Kasumi-1 (cell line): ENCODE measurements around the gene UBE2O.

Source experiments
- DNase-seq, 2 experiments: peaks; one replicate each; lab custom pipeline; 2025; lab: John Stamatoyannopoulos, UW

The UBE2O gene

DNA sequence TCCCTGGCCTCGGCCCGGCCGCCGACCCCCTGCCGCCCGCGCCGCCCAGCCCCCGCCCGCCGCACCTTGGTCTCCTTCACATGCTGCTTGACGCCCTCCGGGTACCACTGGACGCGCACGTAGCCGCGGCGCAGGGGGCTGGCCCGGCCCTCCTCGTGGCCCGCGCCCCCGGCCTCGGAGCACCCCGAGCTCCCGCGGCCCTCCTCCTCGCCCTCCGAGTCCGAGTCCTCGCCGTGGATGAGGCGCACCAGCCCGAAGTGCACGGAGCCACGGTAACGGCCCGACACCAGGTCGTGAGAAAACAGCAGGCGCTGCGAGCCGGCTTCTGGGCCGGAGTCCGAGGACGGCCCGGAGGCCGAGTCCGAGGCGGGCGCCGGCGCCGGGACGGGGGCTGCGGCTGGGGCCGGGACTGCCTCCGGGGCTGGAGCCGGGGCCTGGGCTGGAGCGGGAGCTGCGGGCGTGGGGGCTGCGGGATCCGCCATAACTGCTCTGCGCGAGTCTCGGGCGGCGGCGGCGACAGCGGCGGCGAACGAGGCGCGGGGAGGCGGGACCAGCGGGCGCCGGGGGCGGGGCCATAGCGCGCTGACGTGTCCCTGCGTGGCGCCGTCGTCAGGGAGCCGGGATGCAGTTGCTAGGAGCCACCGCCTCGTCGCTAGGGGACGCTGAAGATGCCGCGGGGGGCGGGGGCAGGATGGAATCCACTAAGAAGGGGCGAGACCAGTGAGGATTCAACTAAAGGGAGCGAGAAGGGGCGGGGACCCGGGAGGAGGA, at the start of gene UBE2O:
Gene UBE2O (minus strand): TSS at position 493 of the 771 bp plus-strand sequence. CDS start 11 bp downstream, at position 482.
- DNase-seq, result peak; percentile 90 to 95

DNA sequence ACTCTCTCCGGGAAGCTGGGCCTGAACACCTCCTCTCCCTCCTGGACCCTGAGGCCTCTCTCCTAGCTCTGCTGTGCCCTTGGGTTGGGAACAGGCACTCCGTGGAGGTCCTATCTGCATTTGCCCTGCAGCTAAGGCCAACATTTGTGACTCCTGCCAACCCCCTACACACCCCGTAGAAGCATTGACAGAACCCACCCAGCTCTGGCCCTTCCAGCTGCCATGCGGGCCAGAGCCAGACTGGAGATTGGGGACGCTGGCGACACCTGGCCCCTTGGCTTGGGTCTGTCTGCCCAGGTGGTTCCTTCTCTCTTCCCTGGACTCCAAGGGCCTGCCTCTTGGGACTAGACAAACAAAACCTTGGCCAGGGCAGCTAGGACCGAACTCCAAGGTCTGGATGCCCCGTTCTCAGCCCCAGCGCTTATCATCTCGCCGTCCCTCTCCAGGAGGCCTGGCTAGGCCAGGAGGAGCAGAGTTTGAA, 48.9 kb upstream of the UBE2O start:
- DNase-seq, result no peak

DNA sequence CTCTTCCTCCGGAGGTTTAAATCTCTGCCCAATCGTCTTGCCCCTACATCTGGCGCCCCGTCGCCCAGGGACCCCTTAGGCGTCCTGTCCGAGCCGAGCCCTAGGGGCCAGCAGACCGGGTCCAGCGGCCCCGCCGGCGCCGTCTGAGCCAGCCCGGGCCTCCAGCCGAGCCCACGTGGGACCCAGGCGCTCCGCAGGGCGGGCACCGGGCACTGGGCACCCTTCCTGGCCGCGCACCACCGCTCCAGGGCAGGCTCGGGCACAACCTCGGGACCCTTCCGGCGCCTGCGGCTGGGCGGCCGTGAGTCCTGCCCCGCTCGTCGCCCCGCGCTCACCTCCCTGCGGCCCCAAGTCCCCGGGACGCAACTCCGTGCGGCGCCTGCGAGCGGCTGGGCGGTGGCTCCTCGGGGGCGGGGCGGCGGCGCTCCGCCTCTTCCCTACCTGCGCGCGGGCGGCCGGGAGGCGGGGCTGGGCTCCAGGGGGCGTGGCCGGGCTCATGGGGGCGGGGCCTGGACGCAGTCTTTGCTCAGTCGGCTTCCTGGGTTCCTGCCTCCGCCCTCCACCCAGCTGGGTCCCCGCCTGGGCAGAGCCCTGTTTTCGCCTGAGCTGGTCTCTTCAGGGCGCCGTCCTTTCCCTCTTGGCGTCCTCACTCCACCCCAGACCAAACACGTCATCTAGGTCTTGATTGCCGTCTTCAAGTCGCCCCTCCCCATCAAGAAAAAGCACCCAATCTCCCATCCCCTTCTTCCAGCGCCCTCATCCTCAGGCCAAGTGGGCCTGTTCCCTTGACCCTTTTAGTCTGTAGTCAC, 48.3 kb upstream of the UBE2O start, which contains the start of gene RHBDF2:
Gene RHBDF2 (minus strand): TSS at position 406 of the 809 bp plus-strand sequence. CDS start 19,899 bp downstream, outside the sequence.
- DNase-seq, result peak; percentile 84 to 86

DNA sequence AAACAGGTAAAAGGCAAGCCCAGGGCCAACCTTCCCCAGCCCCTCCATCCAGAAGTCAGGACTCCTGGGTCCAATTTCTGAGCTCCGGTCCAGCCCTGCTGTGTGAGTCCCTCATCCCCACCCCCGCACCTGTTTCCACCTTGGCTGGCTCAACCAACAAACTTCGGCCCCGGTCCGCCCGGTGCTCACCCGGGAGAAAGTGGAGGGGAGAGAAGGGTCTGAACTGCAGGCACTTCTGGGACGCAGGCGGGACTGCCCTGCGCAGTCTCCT, 47.7 kb upstream of the UBE2O start:
- DNase-seq, result no peak

DNA sequence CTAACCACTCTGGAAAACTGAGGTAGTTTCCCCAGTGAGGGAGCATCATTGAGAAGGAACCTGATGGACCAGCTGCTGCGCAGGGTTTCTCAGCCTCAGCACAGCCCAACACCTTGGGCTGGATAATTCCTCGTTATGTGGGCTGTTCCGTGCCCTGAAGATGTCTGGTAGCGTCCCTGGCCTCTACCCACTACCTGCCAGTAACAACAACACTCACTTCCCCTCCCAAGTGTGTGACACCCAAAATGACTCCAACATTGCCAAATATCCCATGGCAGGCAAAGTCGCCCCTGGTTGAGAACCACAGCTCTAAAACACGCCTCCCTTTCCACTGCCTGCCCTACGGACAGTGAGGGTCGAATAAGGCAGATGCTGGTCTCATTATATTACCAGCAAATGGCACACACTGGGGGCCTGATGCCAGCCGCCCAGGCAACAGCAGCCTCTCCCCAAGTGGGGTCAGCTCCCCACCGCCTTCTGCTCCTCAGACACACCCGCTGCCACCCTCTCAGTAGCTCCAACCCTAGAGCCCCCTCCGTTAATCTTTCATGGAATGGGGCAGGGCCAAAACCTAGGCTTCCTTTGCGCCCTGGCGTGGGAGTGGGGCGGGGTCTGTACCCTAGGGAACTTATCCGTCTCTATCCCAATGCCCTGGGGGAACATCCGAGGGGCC, 47.3 kb upstream of the UBE2O start:
- no peak for DNase-seq

DNA sequence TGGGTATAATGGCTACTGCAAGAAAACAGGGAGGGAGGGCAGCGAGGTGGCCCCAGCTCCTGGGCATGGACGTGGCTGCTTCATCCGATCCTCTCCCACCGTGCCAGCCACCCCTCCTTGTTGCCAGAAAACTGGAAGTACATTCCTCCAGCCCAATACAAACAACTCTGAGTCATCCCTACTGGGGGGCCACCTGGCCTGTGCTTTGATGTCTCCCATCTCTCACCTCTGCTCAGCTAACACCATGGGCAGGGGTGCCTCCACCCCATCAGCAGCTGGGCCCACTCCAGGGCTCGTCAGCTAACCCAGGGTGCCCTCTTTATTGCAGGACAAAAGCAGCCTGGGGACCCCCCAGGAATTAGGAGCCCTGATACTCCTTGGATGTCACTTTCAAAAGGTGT, 46.3 kb upstream of the UBE2O start:
- DNase-seq, result no peak

DNA sequence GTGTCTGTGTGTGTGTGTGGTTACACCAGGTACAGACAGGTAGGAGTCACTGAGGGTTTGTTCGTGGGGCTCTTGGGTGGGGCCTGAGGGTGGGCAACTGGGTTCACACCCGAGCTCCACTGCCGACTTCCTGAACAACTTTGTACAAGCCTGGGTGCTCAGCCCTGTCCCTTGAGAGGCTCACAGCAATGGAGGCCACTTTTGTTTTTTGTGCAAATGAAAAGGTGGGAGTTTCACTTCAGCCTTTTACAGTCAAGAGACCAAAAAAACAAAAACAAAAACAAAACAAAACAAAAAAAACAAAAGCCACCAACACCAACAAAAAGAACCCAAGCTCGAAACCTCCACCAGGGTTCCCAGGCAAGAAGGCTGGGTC, 45.9 kb upstream of the UBE2O start:
- DNase-seq, result no peak

DNA sequence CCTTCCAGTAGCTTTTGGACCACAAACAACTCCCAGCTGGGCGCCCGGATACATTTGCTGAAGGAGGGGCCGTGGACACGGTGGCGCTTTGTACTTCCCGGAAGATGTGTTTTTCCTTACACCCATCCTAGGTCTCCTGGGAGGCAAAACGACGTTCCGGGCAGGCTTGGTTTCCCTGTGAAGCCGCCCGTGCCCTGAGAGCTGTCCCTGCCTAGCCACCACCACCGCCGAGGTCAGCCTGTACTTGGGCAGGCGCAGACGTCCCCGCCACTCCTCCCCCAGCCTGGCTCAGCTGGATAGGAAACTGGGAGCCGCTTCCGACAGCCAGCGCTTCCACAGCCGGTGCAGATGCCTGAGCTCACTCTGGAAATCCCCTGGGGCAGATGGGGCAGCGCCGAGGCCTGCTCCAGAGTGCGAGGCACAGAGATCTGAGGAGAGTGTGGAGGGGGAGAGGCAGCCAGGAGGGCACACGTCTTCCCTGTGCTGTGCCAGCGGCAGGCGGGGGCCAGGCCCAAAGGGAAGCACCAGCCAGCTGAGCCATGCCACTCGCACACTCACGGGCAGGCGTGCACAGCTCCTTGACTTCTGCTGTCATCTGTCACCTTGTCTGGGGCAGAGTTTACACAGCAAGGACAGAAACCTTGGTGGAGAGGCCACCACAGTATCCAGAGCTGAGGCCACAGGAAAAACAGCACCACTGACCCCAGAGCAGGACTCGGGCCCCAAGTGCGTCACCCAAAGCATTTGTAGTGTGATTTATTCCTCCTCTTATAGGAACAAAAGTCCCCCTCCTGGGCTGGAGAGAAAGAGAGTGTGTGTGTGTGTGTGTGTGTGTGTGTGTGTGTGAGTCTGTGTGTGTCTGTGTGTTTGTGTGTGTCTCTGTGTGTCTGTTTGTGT, 45.3 kb upstream of the UBE2O start:
- DNase-seq, result no peak

DNA sequence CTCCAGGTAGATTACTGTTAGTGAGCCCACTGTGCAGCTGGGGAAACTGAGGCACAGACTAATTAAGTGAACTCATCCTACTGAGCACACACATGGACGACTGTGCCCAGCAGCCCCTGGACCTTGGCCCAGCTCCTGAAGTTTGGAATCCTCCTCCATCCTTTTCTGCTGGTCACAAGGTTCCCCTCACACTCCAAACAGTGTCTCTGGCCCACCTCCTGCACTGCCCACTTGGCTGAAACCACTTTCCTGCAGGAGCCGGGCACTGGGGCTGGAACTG, 44.7 kb upstream of the UBE2O start:
- no peak for DNase-seq

DNA sequence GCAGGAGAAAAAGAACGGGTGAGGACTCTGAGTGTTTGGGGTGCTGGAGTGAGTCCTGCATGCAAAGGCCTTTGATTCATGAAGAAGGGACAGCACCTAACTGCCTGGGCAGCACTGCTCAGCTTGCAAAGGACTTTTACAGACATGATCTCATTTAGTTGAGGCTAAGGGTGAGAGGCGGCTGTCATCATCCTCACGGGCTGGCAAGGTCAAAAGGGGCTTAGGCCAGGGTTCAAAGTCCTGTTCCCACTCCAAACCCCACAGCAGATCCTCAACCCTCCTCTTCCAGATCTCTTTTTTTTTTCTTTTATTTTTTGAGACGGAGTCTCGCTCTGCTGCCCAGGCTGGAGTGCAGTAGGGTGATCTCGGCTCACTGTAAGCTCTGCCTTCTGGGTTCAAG, 43.5 kb upstream of the UBE2O start:
- DNase-seq, result no peak

DNA sequence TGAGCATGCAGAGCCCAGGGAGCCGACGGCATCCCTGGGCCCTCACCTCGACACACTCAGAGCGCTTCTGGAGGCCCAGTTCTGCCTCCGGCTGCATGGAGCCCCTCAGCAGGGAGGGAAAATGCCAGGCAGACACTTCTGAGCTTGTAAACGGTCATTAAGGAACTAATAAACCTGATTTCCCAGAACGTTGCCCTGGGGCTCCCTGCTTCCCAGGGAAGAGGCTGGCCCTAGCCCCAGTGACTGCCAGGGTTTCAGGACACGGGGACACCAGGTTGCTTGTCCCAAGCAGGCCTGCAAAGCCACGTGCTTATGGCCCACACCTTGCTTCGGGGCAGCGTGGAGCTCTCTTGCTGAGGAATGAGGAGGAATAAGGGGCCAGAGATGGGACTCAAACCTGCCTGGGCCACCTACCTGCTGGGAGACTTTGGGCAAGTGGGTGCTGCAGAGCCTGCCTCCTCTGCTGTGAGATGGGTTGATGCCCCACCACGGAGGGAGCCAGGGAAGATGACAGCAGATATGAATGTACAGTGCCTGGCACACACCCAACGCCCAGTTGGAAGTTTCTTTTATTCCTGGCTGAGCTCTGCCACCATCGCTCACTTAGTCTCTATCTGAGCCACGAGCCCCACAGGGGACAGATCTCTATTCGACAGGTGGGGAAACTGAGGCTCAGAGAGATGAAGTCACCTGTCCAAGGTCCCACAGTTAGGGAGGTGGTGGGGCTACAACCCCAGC, 42.9 kb upstream of the UBE2O start:
- no peak for DNase-seq

DNA sequence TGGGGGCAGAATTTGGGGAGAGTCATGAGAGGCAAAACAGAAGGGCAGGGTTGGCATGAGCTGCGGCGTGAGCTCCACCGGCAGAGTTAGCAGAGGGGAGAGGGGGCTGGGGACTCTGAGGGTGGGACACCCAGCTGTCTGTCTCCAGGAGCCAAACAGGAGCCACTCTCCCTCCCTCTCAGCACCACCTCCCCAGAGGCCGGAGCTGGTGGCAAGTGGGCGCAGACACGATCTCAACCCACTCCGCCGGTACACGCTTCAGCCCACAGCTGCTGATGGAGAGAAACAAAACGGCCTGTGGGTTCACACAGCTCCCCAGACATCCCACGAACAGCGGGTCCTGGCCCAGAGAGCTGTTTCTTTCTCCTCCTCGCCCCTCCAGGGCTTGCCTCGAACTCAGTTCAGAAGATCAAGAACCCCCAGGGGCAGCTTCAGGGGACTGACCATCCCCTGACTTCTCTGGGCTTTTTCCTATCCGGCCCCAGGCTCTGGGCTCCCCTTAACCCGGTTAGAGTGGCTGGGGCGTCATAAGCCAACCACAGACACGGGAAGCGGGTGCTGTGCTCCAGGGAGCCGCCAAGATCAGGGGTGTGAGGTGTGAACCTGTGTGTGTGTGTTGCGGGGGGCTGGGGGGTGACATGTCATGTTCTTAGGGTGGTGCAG, 40.7 kb upstream of the UBE2O start:
- no peak for DNase-seq

DNA sequence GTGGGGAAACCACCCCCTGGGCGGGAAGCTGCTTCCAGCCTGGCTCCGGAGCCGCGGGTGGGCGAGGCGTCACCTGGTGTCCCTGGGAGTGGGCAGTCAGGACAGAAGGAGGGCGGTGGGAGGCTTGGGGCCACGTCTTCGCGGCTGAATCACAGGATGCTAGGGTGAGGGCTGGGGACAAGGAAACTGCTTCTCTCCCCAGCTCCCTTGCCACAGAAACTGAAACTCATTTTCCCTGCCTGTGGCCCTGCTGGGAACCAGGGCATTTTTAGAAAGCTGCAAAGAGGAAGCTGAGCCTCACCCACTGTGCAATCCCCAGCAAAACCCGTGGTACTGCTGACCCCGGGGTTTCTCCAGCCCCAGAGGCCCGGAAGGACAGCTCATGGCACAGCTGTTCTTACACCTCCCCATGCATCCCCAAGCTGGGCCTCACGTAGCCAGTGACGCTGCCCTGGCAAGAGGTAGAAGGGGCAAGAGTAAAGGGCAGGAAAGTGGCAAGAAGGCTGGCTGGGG, 40.1 kb upstream of the UBE2O start:
- DNase-seq, result peak; percentile 95 to 97

DNA sequence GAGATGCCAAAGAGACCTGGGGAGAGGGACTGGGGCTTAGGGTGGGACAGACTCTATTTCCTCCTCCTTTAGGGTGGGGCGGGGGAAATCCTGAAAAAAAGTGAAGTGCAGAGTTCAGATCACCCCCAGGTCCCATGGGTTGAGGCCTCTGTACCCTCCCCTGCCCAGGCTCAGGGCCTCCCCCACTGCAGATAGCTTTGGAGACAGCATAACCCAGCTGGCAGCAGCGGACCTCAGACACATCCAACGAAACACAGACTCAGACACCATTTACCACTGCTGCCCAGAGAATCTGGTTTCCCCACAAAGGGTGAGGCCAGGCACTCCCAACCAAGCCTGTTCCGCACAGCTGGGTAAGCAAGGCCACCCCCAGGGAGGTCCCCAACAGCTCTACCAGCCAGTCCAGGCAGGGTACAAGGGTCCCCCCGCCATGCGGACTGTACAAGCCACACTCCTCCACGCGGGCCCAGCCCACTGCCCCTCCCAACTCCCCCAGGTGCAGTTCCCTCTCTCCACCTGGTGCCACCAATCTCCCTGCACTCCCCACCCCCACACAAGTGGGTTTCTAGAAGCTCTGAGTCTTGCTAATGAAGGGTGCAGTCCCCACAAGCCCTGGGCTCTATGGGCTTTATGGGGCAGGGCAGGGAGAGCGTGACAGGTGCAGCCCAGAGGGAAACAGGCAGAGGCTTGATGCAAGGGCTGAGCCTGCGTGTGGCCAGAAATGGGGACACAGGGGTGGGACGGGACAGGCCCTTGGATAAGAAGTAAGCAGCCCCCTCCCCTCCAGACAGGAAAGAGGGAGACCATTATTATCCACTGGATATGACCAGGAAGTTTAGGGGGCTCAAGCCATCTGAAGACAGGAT, 39.4 kb upstream of the UBE2O start:
- peak; percentile 90 to 95 for DNase-seq

DNA sequence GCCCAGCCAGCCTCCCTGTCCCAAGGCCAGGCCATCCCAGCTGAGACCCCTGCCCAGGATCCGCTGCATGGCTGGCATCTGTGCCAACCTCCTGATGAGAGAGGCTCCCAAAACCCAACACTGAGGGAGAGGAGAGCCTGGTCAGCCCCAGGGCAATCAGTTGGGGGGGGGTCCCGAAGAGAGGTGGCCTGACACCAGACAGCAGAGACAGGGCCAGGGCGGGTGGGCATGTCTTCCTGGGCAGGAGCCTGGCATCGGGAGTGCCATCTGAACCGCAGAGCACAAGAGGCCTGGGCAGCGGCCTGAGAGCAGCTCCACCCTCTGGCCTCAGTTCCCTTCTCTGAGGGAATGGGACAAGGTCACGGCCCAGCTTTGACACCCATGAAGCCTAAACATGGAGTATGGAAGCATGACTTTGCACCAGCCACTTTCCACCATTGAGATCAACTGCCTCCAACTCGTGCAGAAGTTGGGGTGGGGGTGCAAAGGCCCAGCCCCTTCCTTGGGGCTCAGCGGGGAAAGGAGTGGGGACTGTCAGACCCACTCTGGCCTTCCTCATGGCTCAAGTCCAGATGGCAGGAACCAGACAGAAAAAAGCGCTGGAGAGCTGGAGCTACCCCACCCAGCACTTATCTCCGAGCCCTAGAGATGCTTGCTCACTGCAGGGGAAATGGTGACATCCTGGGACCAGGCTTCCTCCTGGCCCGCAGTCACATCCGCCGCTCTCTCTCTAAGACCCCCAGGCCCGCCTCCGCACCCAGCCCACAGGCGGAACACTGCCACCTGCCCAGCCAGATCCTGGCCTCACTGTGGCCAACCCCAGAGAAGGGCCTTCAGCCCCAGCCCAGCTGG, 38.5 kb upstream of the UBE2O start:
- DNase-seq, result peak; percentile 95 to 97

DNA sequence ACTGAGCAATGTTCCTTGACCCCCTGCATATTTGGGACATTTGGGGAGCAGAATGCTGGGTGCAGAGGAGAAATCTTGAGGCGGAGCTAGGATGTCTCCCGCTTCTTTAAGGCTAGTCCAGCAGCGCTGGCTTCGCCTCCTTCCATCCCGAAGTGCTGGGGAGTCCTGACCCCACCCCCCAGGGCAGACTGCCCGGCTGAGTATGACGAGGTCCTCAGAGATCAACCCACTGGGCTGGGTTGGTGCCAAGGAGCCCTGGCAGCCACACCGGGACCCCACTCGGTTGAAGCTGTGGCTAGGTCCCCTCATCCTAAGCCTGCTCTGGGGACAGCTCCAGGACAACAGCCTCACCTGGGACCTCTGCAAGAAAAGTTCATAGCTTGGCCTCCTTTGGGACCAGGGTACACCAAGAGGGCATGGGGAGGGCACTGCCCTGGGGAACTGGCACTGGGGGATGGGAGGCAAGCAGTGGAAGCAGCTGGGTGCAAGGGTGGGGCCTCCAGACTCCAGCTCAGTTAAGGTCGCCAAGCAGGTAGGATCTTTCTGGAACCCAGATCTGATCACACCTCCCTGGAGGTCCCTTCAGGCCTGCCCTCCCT, 37.3 kb upstream of the UBE2O start:
- no peak for DNase-seq

DNA sequence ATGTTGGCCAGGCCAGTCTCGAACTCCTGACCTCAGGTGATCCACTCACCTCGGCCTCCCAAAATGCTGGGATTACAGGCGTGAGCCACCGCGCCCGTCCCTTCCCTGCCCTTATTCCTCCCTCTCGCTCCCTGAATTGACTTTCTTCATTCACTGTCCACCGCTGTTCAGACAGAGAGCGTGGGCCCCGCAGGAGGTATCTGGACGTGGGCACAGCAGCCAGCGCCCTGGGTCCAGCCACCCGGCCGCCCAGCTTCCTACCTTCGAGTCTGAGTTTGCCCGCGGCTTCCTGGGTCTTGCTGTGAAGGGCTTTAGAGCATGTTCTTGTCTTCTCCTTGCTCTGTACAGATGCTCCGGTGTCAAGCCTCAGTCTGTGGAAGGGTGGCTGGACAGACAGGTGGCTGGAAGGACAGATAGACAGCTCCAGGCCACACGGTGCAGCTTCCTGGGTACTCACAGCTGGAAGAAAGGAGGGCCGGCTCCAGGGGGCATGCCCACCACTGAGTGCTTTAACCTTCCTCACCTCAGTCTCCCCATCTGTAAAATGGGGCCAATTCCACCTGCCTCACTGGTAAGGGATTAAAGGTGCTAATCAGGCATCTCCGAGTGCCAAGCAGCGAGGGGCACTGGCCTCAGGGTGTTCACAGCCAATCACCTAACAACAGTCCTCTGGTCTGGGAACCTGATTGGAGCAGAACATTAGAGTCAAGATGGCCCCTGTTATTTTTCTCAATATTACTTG, 34.7 kb upstream of the UBE2O start:
- no peak for DNase-seq
